T-helper 1 cell (primary cell): ENCODE results near the gene ABHD11.
"Not testable (repeated sequence)": the region's sequence is repeated elsewhere in the genome, so short reads cannot be mapped to it uniquely, and the experiment has no call there.

Source experiments
- DNase-seq, 5 donors: peaks; one replicate each; pipeline ENCODE4 v3.0.0-alpha.2; 2012 to 2020
- total RNA-seq, 4 donors: gene quantifications; one replicate each; lab custom pipeline; 2026; lab: John Stamatoyannopoulos, UW

The ABHD11 gene, protein sequence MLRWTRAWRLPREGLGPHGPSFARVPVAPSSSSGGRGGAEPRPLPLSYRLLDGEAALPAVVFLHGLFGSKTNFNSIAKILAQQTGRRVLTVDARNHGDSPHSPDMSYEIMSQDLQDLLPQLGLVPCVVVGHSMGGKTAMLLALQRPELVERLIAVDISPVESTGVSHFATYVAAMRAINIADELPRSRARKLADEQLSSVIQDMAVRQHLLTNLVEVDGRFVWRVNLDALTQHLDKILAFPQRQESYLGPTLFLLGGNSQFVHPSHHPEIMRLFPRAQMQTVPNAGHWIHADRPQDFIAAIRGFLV
- 6.0 to 11.7 (median 9.4) reads per million in 4 donors for total RNA-seq

DNA sequence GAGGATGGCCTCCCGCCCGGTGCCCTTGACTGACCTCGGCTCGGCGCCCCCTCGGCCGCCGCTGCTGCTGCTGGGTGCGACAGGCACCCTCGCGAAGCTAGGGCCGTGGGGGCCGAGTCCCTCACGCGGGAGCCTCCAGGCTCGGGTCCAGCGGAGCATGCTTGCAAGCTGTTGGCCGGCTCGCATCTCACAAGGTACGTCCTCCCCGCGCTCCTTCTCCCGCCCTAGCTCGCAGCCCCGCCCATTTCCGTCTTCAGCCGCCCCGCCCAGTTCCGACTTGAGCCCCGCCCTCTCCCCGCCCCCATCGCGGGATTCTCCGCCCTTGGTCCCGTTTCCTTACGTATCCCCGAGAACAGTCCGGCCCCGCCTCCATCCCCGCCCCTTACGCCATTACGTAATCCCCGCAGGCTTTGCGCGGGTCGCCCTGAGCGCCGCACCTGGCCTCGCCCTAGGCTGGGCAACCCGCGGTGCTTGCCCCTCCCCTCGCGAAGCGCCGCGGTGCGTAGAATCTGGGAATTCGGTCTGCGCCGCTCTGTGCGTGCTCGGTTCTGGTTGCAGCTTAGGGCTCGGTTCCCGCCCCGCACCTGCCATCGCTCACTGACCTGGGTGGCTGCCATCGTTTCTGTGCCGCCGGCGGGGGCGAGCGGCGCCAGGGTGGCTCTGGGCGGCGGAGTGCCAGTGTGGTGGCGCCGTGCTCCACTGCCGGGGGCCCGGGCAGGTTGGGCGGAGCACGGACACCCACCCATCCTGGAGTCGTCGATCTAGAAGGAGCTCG, at the start of gene ABHD11:
ABHD11 (minus strand) TSS at position 191 of the 775 bp plus-strand sequence; CDS start at position 159, 32 bp downstream.
- peak; percentile 94 to 99 (median 95) for DNase-seq

DNA sequence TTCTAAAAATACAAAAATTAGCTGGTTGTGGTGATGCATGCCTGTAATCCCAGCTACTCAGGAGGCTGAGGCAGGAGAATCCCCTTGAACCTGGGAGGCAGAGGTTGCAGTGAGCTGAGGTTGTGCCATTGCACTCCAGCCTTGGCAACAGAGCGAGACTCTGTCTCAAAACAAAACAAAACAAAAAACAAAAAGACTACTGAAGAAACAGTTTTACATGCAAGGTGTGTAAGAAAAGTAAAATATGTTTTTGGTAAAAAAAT, 49.1 kb upstream of the ABHD11 start:
- DNase-seq = not testable (repeated sequence)

DNA sequence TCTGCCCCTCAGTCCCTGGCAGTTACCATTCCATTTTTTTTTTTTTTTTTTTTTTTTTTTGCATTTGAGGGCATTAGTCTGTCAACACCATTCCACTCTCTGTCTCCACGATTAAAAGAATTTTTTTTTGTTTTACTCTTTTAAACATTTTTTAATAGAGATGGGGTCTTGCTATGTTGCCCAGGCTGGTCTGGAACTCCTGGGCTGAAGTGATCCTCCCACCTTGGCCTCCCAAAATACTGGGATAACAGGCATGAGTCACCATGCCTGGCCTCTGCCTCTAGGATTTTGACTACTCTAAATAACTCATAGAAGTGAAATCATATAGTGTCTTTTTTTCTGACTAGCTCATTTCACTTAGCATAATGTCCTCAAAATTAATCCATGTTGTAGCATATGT, 48.0 kb upstream of the ABHD11 start:
- no peak for DNase-seq

DNA sequence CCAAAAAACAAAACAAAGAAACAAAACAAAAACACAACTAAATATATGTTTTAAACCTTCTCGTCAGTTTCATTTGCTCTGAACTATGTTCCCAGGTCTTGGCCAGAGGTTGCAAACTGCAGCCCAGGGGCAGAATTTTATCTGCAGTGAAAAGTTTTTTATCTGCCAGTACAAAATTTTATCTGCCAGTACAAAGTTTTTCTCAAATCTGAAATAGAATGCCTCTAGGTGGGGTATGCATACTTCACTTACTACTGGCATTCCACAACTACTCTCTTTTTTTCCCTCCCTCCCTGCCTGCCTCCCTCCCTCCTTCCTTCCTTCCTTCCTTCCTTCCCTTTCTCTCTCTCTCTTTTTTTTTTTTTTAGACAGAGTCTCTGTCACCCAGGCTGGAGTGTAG, 40.9 kb upstream of the ABHD11 start:
- no peak for DNase-seq

DNA sequence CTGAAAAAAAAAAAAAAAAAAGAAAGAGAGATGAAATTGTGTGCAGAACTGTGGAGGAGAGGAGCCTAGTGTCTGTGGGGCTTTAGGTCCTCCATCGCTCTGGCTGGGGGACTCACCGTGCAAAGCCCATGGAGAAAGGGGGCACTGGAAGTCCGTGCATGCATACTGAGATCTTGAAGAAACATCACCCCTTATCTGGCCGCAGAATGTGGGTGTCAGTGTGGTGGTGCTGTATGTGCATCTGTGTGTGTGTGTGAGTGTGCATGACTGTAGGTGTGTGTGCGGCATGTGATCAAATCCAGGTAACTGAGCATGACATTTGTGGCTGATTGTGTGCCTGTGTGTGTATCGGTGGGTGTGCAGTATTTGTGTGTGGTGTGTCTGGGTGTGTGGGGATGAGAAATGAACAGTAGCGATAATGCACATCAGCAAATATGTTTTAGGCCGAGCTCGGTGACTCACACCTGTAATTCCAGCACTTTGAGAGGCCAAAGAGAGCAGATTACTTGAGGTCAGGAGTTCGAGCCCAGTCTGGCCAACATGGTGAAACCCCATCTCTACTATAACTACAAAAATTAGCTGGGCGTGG, 40.3 kb upstream of the ABHD11 start:
- DNase-seq = no peak

DNA sequence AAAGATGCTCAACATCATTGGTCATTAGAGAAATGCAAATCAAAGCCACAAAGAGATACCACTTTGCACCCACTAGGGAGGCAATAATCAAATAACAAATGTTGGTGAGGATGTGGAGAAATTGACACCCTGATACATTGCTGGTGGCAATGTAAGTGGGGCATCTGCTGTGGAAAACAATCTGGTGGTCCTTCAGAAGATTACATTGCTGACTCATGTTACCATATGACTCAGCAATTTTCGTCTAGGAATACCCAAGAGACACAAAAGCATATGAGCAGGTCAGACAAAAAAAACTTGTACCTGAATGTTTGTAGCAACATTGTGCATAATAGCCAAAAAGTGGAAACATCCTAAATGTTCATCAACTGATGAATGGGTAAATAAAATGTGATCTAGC, 36.3 kb upstream of the ABHD11 start:
- DNase-seq = no peak

DNA sequence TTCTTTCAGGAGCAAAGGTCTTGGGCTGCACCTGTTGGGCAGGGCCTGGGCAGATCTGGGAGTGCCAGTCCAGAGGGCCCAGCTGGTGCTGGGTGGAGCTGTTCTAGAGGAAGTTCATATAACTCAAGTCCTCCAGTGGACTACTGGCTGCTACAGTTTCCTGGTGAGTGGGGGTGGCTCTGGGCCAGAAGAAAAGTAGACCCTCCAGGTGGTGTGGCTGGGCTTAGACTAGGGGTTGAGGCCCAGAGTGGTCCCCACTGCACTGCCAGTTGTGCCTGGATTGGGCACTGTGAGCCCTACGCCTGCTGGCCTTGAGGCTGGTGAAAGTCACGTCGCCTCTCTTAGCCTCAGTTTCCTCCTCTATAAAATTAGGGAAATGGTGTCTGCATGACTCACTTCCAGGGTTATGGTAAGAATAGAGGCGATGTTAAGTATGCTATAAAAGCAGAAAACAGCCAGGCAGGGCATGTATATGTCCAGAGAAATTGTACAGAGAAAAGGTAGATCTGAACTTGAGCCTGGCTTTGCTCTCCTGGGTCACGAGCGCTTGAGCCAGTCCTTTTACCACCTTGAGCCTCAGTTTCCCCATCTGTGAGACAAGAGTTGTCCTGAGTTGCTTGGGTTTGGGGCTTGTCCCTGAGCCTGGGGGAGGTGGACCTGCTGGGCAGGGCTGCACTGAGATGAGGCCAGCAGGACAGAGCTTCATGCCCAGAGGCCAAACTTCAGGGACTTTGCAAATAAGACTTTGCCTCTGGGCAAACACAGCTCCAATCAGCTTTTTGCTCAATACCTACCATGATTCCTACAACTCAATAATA, 35.3 kb upstream of the ABHD11 start:
- no peak for DNase-seq

DNA sequence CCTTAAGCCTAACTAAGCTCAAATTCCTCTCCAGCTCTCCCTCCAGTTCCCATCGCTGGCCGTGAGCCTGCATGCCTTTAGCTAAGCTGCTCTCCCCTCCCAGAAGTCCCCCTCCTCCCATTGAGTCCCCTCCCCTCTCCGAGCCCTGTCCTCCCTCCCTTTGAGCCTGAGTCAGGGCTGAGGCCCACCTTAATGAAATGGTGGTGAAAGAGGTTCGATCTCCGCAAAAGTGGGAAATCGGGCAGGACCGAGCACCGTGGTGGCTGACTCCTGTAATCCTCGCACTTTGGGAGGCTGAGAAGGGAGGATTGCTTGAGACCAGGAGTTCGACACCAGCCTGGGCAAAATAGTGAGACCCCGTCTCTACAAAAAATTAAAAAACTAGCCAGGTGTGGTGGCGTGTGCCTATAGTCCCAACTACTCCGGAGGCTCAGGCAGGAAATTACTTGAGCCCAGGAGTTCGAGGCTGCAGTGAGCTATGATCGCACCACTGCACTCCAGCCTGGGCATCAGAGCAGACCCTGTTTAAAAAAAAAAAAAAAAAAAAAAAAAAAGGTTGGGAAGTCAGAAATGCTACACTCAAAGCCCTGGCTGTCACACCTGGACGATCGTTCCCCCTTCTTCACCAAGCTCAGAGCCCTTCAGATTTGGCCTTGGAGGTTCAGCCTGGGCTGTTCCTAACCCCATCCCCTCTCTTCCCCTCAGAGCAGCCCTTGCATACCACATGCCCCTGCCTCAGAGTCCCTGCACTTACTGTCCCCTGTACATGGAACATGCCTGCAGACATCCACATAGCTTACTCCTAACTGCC, 32.5 kb upstream of the ABHD11 start:
- no peak for DNase-seq

DNA sequence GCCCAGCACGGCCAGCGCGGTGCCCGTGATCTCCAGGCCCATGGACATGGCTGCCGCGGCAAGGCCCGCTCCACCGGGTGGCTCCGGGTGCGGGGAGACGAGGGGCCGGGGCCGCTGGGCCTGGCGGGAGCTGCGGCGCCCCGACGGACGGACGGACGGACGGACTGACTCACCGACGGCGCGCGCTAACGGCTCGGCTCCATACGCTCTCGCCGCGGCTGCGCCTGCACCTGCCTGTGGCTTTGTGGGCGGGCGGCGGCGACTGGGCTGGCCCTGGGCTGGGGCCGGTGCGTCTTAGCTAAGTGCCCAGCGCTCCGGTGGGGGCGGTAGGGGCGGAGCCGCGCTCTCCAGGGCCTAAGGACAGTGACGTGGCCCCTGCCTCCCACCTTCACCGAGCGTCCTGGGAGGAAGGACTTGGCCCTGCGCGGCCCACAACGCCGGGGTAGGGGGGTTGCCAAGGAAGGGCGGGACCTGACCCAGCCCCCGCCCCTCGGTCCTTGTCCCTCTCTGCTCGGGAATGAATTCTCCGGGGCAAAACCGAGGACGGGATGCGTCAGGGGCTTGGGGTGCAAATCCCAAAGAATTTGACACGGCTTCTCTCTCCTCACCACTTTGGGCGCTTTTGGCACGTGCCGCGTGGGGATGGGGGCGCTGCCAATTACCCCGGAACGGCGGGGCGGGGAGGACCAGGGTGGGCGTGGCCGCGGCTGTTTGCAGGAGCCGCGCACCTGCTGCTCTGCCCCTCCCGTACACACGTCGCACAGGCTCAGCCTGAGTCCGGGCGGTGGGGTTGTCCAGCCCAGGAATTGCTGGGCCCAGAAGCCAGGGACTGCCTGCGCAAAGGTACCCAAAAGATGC, 31.6 kb upstream of the ABHD11 start, which contains the start of gene CLDN3:
CLDN3 (minus strand) TSS at position 269 of the 858 bp plus-strand sequence; CDS start at position 48, 221 bp downstream.
- DNase-seq = no peak

DNA sequence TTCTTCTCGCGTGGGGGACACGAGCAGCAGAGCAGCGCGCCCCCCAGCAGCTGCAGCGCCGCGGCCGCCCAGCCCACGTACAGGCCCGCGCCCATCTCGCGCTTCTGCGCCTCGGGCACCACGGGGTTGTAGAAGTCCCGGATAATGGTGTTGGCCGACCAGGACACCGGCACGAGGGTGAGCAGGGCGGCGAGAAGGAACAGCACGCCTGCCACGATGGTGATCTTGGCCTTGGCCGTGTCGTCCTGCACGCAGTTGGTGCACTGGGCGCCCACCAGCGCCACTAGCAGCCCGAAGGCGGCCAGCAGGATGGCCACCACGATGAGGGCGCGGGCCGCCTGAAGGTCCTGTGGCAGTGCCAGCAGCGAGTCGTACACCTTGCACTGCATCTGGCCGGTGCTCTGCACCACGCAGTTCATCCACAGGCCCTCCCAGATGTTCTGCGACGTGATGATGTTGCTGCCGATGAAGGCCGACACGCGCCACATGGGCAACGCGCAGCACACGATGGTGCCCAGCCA, 30.9 kb upstream of the ABHD11 start:
- no peak for DNase-seq

DNA sequence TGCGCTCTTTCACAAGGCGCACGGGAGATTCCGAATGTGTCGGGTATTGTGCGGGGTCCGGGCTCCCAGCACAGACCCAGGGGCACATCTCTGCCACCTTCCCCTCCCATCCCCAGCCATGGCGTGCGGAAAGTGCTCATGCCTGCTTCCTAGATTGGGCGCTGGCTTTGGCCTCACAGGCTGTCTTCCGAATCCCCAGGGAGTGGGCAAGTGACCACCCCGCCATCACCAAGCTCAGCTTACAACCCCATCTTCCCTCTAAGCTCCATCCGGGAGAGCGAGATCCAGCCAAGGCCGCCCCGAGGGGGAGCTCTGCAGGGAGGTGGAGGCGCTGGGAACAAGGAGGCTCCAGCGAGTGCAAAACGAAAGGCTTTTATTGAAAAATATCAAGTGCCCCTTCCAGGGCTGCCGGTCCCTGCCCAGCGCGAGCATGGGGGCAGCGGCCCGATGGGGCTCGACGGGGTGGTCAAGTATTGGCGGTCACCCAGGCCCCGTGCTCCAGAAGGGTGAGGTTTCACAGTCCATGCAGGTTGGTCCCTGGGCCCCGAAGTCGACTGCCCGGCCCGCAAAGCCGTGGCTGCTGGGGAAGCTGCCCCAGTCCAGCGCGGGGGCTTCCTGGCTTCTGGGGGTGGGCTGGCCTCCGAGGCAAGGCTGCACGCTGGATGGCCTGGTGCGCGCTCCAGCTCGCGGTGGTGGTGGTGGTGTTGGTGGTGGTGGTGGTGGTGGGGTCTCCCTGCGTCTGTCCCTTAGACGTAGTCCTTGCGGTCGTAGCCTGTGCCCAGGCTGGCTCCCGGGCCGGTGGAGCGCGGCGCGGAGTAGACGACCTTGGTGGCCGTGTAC, 30.3 kb upstream of the ABHD11 start:
- no peak for DNase-seq

DNA sequence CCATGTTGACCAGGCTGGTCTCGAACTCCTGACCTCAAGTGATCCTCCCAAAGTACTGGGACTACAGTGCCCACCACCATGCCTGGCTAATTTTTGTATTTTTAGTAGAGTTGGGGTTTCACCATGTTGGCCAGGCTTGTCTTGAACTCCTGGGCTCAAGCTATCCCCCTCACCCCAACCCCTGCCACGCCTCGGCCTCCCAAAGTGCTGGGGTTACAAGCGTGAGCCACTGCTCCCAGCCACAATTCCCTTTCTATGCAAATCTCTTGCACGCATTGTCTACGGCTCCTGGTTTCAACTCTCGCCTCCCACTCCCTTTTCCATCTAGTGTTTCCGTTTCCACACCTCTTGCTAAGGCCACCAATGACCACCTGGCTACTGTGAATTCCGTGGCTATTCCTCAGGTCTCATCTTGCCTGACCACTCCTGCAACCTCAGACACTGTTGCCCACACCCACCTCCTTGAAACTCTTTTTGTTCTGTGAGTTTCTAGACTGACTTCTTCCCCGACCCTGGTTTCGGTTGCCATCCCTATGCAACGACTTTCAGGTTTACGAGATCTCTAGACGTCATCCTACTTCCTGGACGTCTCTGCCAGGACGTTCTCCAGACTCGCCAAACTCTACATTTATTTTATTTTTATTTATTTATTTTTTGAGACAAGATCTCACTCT, 28.1 kb upstream of the ABHD11 start:
- DNase-seq = no peak

DNA sequence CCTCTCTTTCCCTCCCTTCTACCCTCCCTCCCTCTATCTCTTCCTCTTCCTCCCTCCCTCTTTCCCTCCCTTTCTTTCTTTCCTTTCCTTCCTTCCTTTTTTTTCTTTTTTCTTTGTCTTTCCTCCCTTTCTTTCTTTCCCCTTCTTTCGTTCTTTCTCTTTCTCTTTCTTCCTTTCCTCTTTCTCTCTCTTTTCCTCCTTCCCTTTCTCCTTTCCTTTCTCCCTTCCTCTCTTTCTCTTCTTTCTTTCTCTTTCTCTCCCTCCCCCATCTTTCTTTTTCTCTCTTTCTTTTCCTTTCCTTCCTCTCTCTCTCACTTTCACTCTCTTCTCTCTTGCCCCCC, 24.0 kb upstream of the ABHD11 start:
- DNase-seq = no peak

DNA sequence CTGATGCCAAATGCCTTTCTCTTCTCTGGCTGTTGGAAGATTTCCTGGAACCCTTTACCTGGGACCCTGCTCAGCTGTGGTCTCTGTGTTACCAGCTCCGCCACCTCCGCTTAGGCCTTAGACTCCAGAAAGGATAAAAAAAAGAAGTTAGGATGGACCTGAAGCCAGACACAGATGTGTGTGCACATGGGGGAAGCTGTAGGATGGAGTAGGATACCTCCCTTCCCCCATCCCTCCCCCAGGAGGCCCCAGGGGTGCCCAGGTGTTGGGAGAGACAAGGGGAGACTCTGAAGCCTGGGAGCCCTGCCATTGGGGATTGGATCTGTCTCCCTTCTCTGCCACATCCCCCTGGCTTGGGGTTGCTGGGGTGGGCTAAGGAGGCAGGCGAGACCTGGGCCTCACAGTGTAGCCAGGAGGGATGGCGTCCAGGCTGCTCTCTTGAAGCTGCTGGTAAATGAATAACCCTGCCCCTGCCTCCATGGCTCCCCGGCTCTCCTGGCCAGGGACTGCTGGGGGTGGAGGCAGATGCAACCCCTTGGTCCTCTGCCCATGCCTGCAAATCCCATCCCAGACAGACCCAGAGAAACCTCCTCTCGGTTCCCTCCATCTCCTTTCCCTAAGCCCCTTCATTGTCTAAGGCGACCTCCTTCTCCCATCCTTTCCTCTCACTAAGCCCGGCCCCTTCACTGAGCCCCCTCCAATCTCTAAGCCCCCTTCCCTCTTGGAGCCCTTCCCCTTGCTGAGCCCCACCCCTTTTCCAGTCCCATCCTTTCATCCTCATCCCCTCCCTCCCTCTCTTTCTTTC, 23.5 kb upstream of the ABHD11 start:
- no peak for DNase-seq

DNA sequence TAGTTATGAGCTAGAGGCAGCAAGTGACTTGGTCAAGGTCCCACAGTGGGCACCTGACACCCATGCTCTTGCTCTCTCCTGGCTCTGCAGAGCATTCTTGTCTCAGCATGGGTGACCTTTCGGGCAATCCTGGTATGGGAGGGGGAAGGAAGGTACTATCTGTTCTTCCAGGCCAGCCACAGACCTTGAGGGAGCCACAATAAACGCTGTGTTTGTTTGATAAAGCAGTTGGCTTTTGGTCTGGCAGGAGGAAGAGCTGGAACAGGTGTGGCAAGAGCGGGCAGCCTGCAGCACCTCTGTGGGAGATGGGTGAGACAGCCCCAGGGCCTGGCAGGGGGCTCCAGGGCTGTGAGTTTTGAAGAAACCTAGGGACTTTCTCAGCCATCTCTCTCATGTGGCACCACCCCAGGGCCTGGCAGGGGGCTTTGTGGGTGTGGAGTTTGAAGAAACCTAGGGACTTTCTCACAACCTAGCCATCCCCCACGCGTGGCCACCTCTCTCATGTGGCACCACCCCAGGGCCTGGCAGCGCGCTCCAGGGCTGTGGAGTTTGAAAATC, 20.1 kb upstream of the ABHD11 start:
- DNase-seq = no peak

DNA sequence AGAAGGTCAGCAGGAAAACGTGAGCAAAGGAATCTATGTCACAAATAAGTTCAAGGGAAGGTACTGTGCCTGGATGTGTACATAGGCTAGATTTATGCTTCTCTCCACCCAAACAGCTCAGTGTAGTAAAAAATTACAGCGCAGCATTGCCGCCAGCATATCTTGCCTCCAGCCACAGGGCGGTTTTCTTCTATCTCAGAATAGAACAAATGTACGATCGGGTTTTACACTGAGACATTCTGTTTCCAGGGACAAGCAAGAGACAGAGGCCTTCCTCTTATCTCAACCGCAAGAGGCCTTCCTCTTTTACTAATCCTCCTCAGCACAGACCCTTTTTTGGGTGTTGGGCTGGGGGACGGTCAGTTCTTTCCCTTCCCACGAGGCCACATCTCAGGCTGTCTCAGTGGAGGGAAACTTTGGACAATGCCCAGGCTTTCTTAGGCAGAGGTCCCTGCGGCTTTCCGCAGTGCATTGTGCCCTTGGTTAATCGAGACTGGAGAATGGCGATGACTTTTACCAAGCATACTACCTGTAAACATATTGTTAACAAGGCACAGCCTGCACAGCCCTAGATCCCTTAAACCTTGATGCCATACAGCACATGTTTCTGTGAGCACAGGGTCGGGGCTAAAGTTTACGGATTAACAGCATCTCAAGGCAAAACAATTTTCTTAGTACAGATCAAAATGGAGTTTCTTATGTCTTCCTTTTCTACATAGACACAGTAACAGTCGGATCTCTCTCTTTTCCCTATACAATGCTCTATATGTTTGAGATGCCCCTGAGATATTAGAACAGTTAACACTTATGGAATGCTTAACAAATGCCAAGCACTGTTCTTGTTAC, 11.6 kb upstream of the ABHD11 start:
- DNase-seq = no peak

DNA sequence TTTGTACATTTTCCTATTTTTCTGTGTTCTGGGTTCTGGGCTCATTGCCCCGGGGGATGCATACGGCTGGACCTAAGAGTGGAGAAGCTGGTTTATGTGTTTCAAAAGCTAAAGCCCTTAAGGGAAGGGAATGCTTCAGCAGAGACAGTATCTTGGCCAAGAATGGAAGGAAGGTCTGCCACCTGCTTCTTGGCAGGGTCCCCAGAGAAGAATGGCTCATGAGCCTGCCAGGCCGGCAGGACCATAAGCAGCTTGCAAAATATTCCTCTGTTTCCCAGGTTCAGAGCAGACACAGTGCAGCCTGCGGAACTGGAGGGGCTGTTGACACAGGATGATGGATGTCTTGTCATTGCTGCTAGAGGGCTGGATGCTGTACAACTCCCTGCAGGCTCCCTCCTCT, 7.8 kb upstream of the ABHD11 start:
- no peak for DNase-seq
